IPS-18c (cell line): ENCODE measurements around the gene LGALS7B.
A peak's percentile ranks its signal among the peaks of the same experiment; 100 is the strongest.
"Not testable (repeated sequence)": the region's sequence is repeated elsewhere in the genome, so short reads cannot be mapped to it uniquely, and the experiment has no call there.

Source experiments
- H3K4me3 ChIP-seq: 2 replicates; pipeline ENCODE4 v1.7.0; 2013; ENCODE audit warnings: low read depth, mild to moderate bottlenecking, low read length, moderate library complexity; ENCODE audit not compliant: insufficient read depth
- H3K9me3 ChIP-seq: one replicate; pipeline ENCODE4 v1.6.1; 2013; ENCODE audit warnings: mild to moderate bottlenecking, low read length, moderate library complexity; ENCODE audit not compliant: control insufficient read depth, insufficient read depth

LGALS7B gene

DNA sequence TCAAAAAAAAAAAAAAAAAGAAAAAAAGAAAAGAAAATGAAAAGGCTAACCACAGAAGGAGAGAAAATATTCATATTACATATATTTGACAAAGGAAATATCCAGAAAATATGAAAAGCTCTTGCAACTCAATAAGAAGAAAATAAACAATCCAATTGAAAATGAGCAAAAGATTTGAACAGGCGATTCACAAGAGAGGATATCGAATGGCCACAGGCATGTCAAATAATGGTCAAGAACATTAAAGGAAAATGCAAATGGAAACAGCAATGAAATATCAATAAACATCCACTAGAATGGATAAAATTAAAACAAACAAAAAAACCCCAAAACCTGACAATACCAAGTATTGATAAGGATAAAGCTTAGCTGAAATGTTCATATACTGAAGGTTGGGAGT is 23.8 kb upstream of the LGALS7B start:
- no peaks in the 10 kb centered on the region for H3K9me3 ChIP-seq
- H3K4me3 ChIP-seq: no peak overlapping the region

DNA sequence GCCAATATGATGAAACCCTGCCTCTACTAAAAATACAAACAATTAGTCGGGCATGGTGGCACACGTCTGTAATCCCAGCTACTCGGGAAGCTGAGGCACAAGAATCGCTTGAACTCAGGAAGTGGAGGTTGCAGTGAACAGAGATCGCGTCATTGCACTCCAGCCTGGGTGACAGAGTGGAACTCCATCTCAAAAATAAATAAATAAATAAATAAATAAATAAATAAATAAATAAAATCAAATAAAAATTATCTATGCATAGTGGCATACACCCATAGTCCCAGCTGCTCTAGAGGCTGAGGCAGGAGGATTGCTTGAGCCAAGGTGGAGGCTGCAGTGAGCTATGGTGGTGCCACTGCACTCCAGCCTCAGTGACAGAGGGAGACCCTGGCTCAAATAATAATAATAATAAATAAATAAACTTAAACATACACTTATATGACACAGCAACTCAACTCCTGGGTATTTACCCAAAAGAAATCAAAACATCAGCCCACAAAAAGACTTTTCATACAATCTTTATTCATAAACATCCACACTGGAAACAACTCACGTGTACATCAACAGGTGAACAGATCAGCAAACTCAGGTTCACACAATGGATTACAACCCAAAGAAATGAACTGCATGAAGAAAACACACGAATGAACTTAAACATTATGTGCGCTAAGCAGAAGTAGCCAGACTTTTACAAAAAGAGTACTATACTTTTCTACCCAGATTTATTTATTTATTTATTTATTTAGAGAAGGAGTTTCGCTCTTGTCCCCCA is 22.5 kb upstream of the LGALS7B start:
- Histone ChIP-seq H3K4me3 (no peak overlapping the region), H3K9me3 (no peaks in the 10 kb centered on the region)

DNA sequence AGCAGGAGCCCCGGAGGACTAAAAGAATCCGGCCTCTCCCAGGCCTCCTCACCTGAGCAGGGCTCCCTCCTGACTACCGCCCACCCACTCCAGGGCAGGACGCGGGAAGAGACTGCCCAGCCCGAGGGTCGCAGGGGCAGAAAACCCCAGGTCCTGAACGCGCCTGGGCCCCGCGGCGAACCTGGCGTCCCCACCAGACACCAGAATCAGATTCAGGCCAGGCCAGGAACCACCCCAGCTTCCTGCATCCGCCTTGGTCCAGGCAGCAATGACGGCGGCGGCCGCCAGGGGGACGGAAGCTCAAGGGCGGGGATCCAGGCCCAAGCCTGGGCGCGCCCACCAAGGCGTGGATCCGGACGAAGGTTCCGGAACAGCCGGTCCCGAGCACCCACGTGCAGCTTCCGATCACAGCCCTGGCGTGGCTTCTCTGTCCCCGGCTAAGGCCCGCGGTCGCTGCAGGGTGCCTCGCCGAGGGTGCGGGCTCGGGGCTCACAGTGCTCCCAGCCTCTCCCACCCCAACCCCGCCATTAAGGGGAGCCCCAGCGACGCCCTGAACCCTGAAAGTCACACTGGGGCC is 19.3 kb upstream of the LGALS7B start:
- Histone ChIP-seq H3K9me3 (no peaks in the 10 kb centered on the region), H3K4me3 (peak overlapping the region; percentile 38; the same call in 1 of the 2 replicates)

DNA sequence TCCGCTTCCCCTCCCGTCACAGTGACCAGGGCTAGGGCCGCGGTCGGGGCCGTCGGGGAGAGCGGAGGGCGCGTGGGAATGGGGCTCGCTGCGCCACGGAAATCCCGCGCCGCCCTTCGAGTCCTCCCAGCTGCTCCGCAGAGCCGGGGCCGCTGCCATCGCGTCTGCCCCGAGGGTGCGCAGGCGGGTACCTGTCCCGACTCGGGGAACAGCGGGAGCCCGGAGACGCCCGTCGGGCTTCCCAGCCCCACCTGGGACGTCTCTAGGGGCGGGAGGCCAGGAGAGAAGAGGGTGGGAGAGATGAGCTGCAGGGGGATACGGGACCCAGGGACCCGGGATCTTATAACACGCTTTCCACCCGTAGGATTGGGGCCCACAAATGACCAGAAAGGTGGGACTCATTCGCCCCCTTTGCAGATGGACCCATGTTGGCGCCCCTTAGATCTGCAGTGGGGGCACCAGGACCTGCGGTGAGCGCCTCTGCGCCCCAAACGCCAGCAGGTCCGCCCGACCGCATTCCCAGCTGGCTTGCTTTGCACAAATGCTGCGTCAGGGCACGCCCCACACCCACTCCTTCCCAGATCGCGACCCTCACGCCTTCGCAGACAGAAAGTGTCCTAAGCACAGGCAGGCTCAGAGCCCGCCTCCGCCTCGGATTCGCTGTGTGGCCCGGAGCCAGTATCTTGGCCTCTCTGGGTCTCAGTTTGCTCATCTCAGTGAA is 18.6 kb upstream of the LGALS7B start:
- peak overlapping the region; percentile 38; the same call in 1 of the 2 replicates for H3K4me3 ChIP-seq
- not testable (repeated sequence) for H3K9me3 ChIP-seq

DNA sequence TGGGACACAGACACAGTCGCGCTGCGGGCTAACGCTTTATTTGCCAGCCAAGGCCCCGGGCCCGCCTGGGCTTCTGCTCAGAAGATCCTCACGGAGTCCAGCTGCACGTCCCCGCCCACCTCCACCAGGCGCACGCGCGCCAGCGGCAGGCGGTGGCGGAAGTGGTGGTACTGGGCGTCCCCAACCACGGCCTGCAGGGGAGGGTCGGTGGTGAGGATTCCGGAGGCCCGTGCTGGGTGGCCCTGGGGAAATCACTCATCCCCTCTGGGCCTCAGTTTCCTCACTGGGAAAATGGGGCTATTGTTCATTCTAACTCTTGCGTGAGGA is 18.1 kb upstream of the LGALS7B start:
- H3K4me3 ChIP-seq: not testable (repeated sequence)

DNA sequence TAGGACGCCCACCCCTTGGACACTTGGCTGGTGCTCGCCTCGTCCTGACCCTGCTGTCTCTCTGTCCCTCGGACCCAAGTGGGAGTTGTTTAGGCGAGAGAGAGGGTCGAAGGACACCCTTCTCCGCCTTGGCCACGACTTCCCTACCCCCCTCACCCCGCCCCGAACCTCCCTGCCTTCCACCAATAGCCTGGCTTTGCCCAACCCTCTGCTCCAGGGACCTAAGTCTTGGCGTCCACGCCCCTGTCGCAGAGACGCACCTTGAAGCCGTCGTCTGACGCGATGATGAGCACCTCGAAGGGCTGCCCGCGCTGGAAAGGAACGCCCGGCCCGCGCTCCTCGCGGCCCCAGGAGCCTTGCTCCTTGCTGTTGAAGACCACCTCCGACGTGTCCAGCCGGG is 17.4 kb upstream of the LGALS7B start:
- H3K4me3 ChIP-seq, H3K9me3 ChIP-seq: not testable (repeated sequence)

More for the DNA sequence above, 18.1 kb upstream of the LGALS7B start:
- not testable (repeated sequence) for H3K9me3 ChIP-seq

DNA sequence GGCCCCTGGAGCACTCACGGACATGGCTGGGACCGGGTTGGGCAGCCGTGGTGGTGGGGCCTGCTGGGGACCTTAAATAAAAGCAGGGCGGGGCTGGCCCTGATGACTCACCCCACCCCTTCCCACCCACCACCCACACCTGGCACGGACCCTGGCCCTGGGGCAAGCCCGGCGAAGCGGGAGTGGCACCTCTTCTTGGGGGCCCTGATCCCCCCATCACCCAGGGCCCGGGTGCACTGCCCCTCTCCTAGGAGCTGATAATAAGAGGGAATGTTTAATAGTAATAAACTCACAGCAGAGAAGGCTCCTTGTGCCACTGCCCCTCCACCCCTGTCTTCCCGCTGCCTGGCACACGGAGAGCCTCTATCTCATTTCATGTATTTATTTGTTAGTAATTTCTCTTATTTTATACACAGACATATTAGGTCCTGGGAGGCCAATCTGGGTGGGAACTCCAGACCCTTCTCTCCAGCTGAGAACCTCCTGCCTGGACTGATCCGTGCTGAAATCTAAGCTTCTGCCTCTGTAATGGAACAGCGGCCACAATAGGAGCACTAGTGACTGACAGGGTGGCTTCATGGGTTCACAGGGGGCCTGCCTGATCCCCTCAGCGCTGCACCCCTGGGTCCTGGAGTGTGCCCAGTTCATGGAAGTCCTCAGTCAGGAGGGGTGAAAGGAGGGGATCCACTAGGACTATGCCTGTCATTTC is 15.4 kb upstream of the LGALS7B start, which contains the start of gene LGALS7:
TSS of gene LGALS7 (minus strand) at position 49 of the 709 bp plus-strand sequence. CDS start at position 24, 25 bp downstream.
- no peak within 1 kb of the TSS for H3K4me3 ChIP-seq
- H3K9me3 ChIP-seq: no peaks in the 10 kb centered on the region

DNA sequence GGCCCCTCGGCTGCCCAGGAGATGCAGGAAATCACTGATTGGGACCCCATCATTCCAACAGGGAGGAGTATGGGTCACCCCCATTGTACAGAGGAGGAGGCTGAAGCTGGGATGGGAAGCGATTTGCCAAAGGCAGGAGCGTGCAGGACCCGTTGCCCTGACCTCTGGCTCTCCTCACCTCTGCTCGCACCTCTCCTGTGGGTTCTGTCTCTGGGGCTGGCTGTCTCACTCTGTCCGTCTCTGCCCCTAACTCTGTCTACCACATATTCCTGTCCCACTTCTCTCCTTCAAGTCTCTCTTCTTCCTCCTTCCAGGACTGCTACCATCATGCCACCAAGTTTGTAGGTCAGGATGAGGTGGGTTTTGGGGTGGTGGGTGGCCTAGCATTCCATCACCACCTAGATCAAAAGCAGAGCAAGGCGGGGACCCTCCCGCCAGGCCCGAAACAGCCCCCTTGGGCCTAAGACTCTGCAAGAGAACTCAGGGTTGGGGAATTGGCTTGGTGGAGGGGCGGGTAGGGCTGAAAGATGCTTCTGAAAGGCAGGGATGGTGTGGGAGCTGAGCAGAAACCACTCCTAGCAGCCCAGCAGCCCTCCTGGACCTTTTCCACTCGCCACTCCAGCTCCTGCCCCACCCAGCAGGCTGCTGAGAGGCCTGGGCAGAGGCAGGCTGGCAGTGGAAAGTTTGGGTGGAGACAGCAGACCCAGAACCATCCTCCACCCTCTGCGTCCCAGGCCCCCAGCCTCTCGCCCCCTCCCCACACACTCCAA is 14.6 kb upstream of the LGALS7B start:
- Histone ChIP-seq H3K9me3 (no peaks in the 10 kb centered on the region), H3K4me3 (no peak overlapping the region)

DNA sequence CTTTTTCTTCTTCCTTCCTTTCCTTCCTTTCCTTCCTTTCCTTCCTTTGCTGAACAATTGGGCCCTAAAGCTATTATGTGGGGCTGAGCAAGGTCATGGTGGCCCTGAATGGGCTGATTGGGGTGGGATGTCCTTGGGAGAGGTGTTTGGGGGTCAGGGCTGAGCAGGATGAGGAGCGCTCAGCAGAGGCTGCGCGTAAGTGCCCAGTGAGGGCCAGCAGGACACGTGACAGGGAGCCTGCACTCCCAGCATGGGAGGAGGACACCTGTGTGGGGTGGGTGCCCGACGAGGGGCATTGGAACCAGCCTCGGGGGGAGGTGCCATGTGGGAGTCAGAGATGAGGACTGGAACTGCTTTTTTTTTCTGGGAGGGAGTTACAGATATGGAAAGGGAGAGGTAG is 10.3 kb upstream of the LGALS7B start:
- H3K9me3 ChIP-seq: no peaks in the 10 kb centered on the region
- no peak overlapping the region for H3K4me3 ChIP-seq

DNA sequence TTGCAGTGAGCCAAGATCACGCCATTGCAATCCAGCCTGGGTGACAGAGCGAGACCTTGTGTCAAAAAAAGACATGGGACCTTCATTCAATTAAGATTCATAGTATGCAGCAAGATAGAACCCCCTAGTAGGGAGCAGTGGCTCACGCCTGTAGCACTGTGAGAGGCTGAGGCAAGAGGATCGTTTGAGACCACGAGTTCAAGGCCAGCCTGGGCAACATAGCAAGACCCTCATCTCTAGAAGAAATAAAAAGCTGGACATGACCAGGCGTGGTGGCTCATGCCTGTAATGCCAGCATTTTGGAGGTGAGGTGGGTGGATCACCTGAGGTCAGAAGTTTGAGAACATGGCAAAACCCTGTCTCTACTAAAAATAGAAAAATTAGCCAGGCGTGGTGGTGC is 8.6 kb upstream of the LGALS7B start:
- no peaks in the 10 kb centered on the region for H3K9me3 ChIP-seq
- H3K4me3 ChIP-seq: no peak overlapping the region

DNA sequence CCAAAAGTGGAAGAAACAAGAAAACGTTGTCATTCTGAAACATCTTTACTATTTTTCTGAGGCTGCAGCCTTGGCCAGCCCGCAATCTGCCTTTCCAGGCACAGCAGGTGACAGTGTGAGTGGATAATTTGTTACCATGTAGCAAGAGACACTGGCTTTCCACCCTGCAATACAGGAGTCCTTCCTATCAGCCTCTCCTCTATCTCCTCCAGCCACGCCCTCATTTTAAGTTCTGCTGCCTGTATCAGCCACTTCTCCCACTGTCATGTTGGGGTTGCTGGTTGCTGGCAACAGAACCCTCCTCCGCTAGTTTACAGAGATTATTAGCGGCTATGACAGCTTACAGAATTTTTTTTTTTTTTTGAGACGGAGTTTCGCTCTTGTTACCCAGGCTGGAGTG is 7.9 kb upstream of the LGALS7B start:
- Histone ChIP-seq H3K4me3 (no peak overlapping the region), H3K9me3 (no peaks in the 10 kb centered on the region)

DNA sequence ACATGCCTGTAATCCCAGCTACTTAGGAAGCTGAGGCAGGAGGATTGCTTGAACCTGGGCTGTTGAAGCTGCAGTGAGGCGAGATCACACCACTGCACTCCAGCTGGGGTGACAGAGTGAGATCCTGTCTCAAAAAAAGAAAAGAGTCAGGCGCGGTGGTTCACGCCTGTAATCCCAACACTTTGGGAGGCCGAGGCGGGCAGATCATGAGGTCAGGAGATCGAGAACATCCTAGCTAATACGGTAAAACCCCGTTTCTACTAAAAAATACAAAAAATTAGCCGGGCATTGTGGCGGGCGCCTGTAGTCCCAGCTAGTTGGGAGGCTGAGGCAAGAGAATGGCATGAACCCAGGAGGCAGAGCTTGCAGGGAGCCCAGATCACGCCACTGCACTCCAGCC is 6.8 kb upstream of the LGALS7B start:
- not testable (repeated sequence) for H3K4me3 ChIP-seq, H3K9me3 ChIP-seq

DNA sequence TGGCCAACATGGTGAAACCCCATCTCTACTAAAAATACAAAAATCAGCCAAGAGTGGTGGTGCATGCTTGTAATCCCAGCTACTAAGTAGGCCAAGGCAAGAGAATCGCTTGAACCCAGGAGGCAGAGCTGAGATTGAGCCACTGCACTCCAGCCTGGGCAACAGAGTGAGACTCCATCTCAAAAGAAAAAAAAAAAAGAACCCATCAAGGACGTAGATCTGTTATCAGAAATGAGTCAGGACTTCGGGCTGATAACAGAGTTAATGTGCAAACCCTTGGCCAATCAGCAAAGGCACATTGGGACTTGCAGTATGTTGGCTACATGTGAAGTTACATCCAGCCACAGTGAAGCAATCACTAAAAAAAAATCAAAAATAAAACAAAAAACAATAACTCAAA is 4.8 kb upstream of the LGALS7B start:
- Histone ChIP-seq H3K4me3 (no peak overlapping the region), H3K9me3 (no peaks in the 10 kb centered on the region)

DNA sequence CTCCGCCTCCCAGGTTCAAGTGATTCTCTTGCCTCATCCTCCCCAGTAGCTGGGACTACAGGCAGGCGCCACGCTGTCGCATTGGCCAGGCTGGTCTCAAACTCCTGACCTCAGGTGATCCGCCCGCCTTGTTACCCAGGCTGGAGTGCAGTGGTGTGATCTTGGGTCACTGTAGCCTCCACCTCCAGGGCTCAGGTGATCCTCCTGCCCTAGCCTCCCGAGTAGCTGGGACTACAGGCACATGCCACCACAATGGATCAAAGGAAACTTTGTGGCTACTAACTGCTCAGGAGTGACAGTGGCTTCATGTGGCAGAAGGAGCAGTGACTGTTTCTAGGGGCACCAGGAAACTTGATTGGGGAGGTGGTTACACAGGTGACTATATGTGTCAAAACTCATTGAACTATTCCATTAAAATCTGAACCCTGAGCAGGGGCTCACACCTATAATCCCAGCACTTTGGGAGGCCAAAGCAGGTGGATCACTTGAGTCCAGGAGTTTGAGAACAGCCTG is 3.8 kb upstream of the LGALS7B start:
- no peaks in the 10 kb centered on the region for H3K9me3 ChIP-seq
- H3K4me3 ChIP-seq: no peak overlapping the region

DNA sequence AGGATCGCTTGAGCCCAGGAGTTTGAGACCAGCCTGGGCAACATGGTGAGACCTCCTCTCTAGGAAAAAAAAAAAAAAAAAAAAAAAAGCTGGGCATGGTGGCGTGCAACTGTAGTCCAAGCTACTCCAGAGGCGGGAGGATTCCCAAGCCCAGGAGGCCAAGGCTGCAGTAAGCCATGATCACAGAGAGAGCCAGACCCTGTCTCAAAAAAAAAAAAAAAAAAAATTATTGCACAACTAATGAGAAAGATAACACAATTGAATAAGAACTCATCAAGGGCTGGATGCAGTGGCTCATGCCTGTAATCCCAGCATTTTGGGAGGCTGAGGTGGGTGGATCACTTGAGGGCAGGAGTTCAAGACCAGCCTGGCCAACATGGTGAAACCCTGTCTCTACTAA is 2.9 kb upstream of the LGALS7B start:
- H3K4me3 ChIP-seq, H3K9me3 ChIP-seq: not testable (repeated sequence)

DNA sequence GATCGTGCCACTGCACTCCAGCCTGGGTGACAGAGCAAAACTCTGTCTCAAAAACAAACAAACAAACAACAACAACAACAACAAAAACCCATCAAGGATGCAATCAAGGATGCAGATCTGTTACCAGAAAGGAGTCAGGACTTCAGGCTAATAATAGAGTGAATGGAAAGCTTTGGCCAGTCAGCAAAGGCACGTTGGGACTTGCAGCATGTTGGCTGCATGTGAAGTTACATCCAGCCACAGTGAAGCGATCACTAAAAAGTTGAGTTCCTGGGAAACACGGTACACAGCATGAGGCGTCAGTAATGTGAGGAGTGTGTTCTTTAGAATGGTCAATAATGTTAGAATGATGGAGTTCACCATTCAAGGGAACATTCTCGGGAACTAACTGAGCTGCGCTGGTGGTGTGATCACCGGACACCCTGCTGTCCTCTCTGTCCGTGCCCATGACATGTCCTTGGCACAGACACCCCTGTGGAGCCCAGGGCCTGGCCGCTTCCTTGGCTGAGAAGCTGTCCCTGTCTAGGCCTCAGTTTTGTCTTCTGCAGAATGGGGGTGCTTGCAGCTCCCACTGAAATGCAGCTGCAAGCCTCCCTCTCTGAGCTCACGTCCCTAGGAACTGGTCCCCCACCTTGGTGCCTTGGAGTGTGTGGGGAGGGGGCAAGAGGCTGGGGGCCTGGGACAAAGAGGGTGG is 2.3 kb upstream of the LGALS7B start:
- no peak overlapping the region for H3K4me3 ChIP-seq
- no peaks in the 10 kb centered on the region for H3K9me3 ChIP-seq
